Measurements from ENCODE around the gene EGF.
"Not testable (repeated sequence)": the region's sequence is repeated elsewhere in the genome, so short reads cannot be mapped to it uniquely, and the experiment has no call there.

EGF gene

GRCh38 chr4:109943745-109944144 is 31.1 kb downstream of the EGF start:
- CTCF ChIA-PET: interaction anchor here (2.2 kb wide), 1 partner anchor 9 kb away, joined by 4 read pairs; no protein-coding TSS in a partner anchor
- TF ChIP-seq, protein P1, sequence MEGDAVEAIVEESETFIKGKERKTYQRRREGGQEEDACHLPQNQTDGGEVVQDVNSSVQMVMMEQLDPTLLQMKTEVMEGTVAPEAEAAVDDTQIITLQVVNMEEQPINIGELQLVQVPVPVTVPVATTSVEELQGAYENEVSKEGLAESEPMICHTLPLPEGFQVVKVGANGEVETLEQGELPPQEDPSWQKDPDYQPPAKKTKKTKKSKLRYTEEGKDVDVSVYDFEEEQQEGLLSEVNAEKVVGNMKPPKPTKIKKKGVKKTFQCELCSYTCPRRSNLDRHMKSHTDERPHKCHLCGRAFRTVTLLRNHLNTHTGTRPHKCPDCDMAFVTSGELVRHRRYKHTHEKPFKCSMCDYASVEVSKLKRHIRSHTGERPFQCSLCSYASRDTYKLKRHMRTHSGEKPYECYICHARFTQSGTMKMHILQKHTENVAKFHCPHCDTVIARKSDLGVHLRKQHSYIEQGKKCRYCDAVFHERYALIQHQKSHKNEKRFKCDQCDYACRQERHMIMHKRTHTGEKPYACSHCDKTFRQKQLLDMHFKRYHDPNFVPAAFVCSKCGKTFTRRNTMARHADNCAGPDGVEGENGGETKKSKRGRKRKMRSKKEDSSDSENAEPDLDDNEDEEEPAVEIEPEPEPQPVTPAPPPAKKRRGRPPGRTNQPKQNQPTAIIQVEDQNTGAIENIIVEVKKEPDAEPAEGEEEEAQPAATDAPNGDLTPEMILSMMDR (IDR thresholded peaks at IDR 0.05; ENCODE audit: control extremely low read depth, extremely low read depth, low read depth, missing control alignments): no peak
- DNase-seq (ENCODE audit: extremely low spot score): no peak
- POLR2A ChIA-PET: no interaction called here

GRCh38 chr4:109944591-109944990 is 31.9 kb downstream of the EGF start:
- TF ChIP-seq, protein P1 (IDR thresholded peaks at IDR 0.05; ENCODE audit: control extremely low read depth, extremely low read depth, low read depth, missing control alignments): no peak

GRCh38 chr4:109945056-109945455 is 32.4 kb downstream of the EGF start:
- ChIA-PET POLR2A (no interaction called here), CTCF (no interaction called here)
- no peak for DNase-seq (ENCODE audit: extremely low spot score)
- TF ChIP-seq, protein P1 (IDR thresholded peaks at IDR 0.05; ENCODE audit: control extremely low read depth, extremely low read depth, low read depth, missing control alignments): no peak

More at GRCh38 chr4:109944591-109944990, 31.9 kb downstream of the EGF start:
- CTCF ChIA-PET: no interaction called here
- POLR2A ChIA-PET: no interaction called here
- DNase-seq (ENCODE audit: extremely low spot score): no peak

- TF ChIP-seq, protein P1 (IDR thresholded peaks at IDR 0.05; ENCODE audit: control extremely low read depth, extremely low read depth, low read depth, missing control alignments): no peak
- ChIA-PET POLR2A (no interaction called here), CTCF (interaction anchor here (1.2 to 1.3 kb wide), 2 partner anchors 23 to 35 kb away, joined by 4 to 5 read pairs; no protein-coding TSS in a partner anchor)
- no peak for DNase-seq (ENCODE audit: extremely low spot score)
Measured at GRCh38 chr4:109946120-109946519, 33.4 kb downstream of the EGF start.

DNA sequence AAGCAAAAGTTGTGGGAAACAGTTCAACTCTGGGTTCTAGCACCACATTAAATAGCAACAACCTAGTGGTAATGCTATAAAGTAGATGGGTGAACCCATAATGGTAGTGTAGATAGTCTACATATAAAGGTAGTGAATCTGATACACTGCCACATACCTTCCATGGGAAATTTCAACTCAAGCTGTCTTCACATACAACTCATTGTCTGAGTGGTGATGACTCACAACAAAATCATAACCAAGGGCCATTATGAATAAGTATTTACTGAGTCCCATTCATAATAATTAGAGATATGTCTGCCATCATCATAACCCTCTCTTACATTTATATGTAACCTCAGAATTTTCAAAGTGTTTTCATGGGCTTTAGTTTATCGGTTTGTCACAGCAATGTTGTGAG is 34.8 kb downstream of the EGF start:
- ChIA-PET CTCF (no interaction called here), POLR2A (no interaction called here)
- DNase-seq (ENCODE audit: extremely low spot score): no peak
- TF ChIP-seq, protein P1 (IDR thresholded peaks at IDR 0.05; ENCODE audit: control extremely low read depth, extremely low read depth, low read depth, missing control alignments): no peak

DNA sequence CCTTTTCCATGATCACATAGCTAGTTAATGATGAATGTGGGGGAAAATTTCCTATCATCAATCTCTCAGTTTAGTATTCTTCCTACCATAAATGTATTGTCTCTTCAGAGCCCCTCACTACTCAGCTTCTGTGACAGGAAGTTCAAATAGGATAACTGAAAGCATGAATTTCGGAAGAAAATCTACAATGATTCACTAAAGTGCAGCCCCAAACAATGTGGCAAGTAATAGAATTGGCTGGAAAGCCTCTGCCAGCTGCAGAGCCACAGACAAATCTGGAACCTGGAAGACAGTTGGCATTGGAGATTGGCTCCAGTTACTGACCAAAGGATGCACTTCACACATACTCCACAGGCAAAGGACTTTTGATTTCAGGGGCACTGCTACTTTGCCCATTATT is 35.2 kb downstream of the EGF start:
- ChIA-PET POLR2A (no interaction called here), CTCF (interaction anchor here (1.0 kb wide), 1 partner anchor 11 kb away, joined by 3 read pairs; no protein-coding TSS in a partner anchor)
- no peak for DNase-seq (ENCODE audit: extremely low spot score)
- TF ChIP-seq, protein P1 (IDR thresholded peaks at IDR 0.05; ENCODE audit: control extremely low read depth, extremely low read depth, low read depth, missing control alignments): no peak

DNA sequence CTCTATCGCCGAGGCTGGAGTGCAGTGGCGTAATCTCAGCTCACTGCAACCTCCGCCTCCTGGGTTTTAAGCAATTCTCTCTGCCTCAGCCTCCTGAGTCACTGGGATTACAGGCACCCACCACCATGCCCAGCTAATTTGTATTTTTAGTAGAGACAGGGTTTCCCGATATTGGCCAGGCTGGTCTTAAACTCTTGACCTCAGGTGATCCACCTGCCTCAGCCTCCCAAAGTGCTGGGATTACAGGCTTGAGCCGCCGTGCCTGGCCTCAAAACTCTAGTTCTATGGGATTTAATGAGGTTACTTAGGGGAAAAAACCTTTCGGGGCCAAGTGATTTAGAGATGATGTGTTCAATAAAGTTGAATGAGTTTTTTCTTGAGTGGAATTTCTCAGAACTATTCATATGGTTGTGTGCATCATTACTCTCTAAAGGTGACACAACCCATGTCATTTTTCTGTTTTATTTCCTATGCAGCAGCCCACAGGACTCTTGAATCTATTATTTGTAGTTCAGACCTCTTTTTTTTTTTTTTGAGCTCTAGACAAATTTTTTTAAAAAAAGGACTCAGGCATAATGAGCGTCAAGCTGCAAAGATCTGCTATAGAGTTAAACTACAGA is 36.5 kb downstream of the EGF start:
- POLR2A ChIA-PET; DNase-seq (ENCODE audit: extremely low spot score): not testable (repeated sequence)
- CTCF ChIA-PET: interaction anchor here (0.7 to 1.3 kb wide), 3 partner anchors 10 to 567 kb away, joined by 3 read pairs; no protein-coding TSS in a partner anchor
